Neural cell (in vitro differentiated cells): Measurements from ENCODE around the gene STAC2. TPM values are rescaled to one million over a fixed set of nuclear protein-coding genes. Genes with fewer than 3 reads are reported as not detected.
A peak's percentile ranks its signal among the peaks of the same experiment; 100 is the strongest.

ENCODE experiments used
- H2AFZ ChIP-seq: fragments of 200-600, 300-800 bp; sonication (generic), shearing (Covaris generic); 2 replicates; pipeline ENCODE4 v1.6.0; 2014; ENCODE audit warnings: low read depth, mild to moderate bottlenecking, antibody characterized with exemption, low read length, moderate library complexity
- H3F3A ChIP-seq: fragments of 200-600 bp; shearing (Covaris generic); 2 replicates; pipeline ENCODE4 v1.6.1; 2016; ENCODE audit warnings: mild to moderate bottlenecking, moderate library complexity, mixed read lengths, antibody characterized with exemption, low read length; ENCODE audit not compliant: insufficient read depth, poor library complexity, severe bottlenecking
- H3K27ac ChIP-seq: fragments of 200-600, 300-800 bp; sonication (generic), shearing (Covaris generic); 2 replicates; pipeline ENCODE4 v1.5.1; 2014; ENCODE audit warnings: mild to moderate bottlenecking, low read length, moderate library complexity
- H3K27me3 ChIP-seq: fragments of 300-800, 200-600 bp; sonication (generic), shearing (Covaris generic); 2 replicates; pipeline ENCODE4 v1.6.0; 2014; ENCODE audit warnings: mild to moderate bottlenecking, low read depth, low read length, moderate library complexity; ENCODE audit not compliant: insufficient read depth
- H3K36me3 ChIP-seq: fragments of 300-800, 200-600 bp; sonication (generic), shearing (Covaris generic); 2 replicates; pipeline ENCODE4 v1.5.1; 2014; ENCODE audit warnings: mild to moderate bottlenecking, antibody characterized with exemption, low read length, moderate library complexity; ENCODE audit not compliant: insufficient read depth
- H3K4me2 ChIP-seq: fragments of 300-800, 200-600 bp; sonication (generic), shearing (Covaris generic); 2 replicates; pipeline ENCODE4 v1.6.0; 2014; ENCODE audit warnings: mild to moderate bottlenecking, low read length
- H3K4me3 ChIP-seq: fragments of 300-800, 200-600 bp; sonication (generic), shearing (Covaris generic); 2 replicates; pipeline ENCODE4 v1.5.1; 2014; ENCODE audit warnings: mild to moderate bottlenecking, low read length, moderate library complexity
- H3K79me2 ChIP-seq: fragments of 200-600 bp; shearing (Covaris generic); replicated peaks from 2 replicates; pipeline ENCODE4 v1.6.0; 2014; ENCODE audit warnings: mild to moderate bottlenecking, low read length, moderate library complexity; ENCODE audit not compliant: insufficient read depth
- H3K9ac ChIP-seq: fragments of 300-800, 200-600 bp; sonication (generic), shearing (Covaris generic); 2 replicates; pipeline ENCODE4 v1.6.1; 2016; ENCODE audit warnings: mild to moderate bottlenecking, low read length, mixed read lengths
- H3K9me2 ChIP-seq: fragments of 200-600 bp; shearing (Covaris generic); 2 replicates; pipeline ENCODE4 v1.6.1; 2016; ENCODE audit warnings: mild to moderate bottlenecking, low read length, mixed read lengths; ENCODE audit not compliant: insufficient read depth
- H3K9me3 ChIP-seq: fragments of 200-600, 300-800 bp; sonication (generic), shearing (Covaris generic); 2 replicates; pipeline ENCODE4 v1.6.1; 2016; ENCODE audit warnings: mild to moderate bottlenecking, mixed run types, low read length, moderate library complexity, mixed read lengths
- H4K20me1 ChIP-seq: fragments of 200-600 bp; shearing (Covaris generic); 2 replicates; pipeline ENCODE4 v1.6.1; 2016; ENCODE audit warnings: mild to moderate bottlenecking, mixed run types; ENCODE audit not compliant: insufficient read depth
- EP300 ChIP-seq: fragments of 450-650 bp; conservative IDR thresholded peaks from 2 replicates; pipeline ENCODE4 v1.6.1; 2014; ENCODE audit warnings: antibody characterized with exemption, mild to moderate bottlenecking, moderate library complexity; ENCODE audit not compliant: poor library complexity, severe bottlenecking
- EZH2 ChIP-seq: fragments of 200-600, 300-800 bp; shearing (Covaris generic), sonication (generic); IDR thresholded peaks from 2 replicates; pipeline ENCODE4 v1.6.1; 2014; ENCODE audit warnings: antibody characterized with exemption, low read length, borderline replicate concordance, mild to moderate bottlenecking; ENCODE audit not compliant: insufficient read depth, poor library complexity, severe bottlenecking
- MXI1 ChIP-seq: fragments of 450-650 bp; conservative IDR thresholded peaks from 2 replicates; pipeline ENCODE4 v1.6.1; 2014; ENCODE audit warnings: antibody characterized with exemption, mild to moderate bottlenecking; ENCODE audit not compliant: poor library complexity, severe bottlenecking
- POLR2AphosphoS5 ChIP-seq: IDR thresholded peaks from 2 replicates; pipeline ENCODE4 v1.6.1; 2012
- RAD21 ChIP-seq: fragments of 450-650 bp; conservative IDR thresholded peaks from 2 replicates; pipeline ENCODE4 v1.6.1; 2014; ENCODE audit warnings: antibody characterized with exemption, mild to moderate bottlenecking, moderate library complexity
- SMC3 ChIP-seq: fragments of 450-650 bp; conservative IDR thresholded peaks from 2 replicates; pipeline ENCODE4 v1.6.1; 2014; ENCODE audit warnings: antibody characterized with exemption, mild to moderate bottlenecking, moderate library complexity; ENCODE audit not compliant: poor library complexity
- TAF1 ChIP-seq: IDR thresholded peaks from 2 replicates; pipeline ENCODE4 v1.6.1; 2012; ENCODE audit warnings: low read depth
- polyA plus RNA-seq: library from polyadenylated mRNA; depleted of rRNA; stranded (reverse); fragments of >200 nt; gene quantifications from 2 replicates; pipeline ENCODE4 v1.2.3, GENCODE V29; 2014
- TF ChIP-seq, protein P1 (sequence below): IDR thresholded peaks from 2 replicates; pipeline ENCODE4 v1.6.1; 2012; ENCODE audit warnings: borderline replicate concordance
- TF ChIP-seq, protein P2 (sequence below): fragments of 450-650 bp; IDR thresholded peaks from 2 replicates; pipeline ENCODE4 v1.5.1; 2014; ENCODE audit warnings: antibody characterized with exemption, mild to moderate bottlenecking, moderate library complexity; ENCODE audit not compliant: poor library complexity, severe bottlenecking

Gene STAC2
- polyA plus RNA-seq, 1 donor from 2014 or later: not detected

DNA sequence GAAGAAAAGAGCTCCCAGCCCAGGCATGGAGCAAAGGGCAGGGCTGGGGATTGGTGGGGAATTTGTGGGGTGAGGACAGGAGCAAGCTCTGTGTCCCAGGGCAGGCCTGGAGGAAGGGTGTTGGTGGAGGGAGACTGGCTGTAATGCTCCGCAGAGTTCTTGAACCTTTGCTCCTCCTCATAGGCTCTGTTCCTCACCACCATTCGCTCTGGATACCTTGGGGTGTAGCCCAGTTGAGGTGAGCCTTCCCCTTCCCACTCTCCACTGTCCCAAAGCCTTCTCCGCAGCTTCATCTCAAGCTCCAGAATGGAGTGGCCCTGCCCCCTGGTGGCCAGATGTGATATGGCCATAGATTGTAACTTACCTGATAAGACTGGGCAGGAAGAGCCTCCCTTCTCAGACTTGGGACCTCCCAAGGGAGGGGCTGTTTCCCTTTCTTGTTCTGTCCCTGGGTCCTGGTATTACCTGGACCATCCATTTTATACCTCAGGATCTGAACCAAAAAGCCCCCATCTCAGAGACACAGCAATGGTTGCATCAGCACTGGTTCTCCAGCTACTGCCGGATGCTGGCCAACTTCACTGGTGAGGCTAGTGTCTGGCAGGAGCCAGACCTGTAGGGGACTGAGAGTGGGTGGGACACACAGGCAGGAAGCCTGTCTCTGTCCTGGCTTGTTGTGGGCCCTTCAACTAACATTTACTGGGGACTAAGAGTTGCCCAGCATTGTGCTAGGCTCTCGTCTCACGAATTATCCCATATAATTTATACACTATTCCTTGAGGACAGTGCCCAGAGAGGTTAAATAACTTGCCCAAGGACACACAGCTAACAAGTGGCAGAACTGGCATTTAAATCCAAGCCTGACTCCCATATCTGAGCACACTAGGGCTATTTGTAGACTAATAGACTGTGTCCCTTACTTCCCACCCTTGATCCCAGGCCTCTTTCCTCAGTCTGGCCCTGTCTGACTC is 19.1 kb upstream of the STAC2 start:
- Histone ChIP-seq H3K79me2 (no peaks in the 10 kb centered on the region), H3K4me2 (no peak overlapping the region), H3K9me3 (no peaks in the 10 kb centered on the region), H2AFZ (no peak overlapping the region), H3K27ac (no peak overlapping the region), H4K20me1 (no peaks in the 10 kb centered on the region), H3K9ac (no peak overlapping the region), H3K9me2 (no peaks in the 10 kb centered on the region), H3K4me3 (no peak overlapping the region), H3K27me3 (no peaks in the 10 kb centered on the region), H3F3A (no peaks in the 10 kb centered on the region), H3K36me3 (no peaks in the 10 kb centered on the region)
- TF ChIP-seq, protein P1, sequence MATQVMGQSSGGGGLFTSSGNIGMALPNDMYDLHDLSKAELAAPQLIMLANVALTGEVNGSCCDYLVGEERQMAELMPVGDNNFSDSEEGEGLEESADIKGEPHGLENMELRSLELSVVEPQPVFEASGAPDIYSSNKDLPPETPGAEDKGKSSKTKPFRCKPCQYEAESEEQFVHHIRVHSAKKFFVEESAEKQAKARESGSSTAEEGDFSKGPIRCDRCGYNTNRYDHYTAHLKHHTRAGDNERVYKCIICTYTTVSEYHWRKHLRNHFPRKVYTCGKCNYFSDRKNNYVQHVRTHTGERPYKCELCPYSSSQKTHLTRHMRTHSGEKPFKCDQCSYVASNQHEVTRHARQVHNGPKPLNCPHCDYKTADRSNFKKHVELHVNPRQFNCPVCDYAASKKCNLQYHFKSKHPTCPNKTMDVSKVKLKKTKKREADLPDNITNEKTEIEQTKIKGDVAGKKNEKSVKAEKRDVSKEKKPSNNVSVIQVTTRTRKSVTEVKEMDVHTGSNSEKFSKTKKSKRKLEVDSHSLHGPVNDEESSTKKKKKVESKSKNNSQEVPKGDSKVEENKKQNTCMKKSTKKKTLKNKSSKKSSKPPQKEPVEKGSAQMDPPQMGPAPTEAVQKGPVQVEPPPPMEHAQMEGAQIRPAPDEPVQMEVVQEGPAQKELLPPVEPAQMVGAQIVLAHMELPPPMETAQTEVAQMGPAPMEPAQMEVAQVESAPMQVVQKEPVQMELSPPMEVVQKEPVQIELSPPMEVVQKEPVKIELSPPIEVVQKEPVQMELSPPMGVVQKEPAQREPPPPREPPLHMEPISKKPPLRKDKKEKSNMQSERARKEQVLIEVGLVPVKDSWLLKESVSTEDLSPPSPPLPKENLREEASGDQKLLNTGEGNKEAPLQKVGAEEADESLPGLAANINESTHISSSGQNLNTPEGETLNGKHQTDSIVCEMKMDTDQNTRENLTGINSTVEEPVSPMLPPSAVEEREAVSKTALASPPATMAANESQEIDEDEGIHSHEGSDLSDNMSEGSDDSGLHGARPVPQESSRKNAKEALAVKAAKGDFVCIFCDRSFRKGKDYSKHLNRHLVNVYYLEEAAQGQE: no peak
- no peak for TF ChIP-seq EZH2
- TF ChIP-seq MXI1: no peak
- TF ChIP-seq, protein P2, sequence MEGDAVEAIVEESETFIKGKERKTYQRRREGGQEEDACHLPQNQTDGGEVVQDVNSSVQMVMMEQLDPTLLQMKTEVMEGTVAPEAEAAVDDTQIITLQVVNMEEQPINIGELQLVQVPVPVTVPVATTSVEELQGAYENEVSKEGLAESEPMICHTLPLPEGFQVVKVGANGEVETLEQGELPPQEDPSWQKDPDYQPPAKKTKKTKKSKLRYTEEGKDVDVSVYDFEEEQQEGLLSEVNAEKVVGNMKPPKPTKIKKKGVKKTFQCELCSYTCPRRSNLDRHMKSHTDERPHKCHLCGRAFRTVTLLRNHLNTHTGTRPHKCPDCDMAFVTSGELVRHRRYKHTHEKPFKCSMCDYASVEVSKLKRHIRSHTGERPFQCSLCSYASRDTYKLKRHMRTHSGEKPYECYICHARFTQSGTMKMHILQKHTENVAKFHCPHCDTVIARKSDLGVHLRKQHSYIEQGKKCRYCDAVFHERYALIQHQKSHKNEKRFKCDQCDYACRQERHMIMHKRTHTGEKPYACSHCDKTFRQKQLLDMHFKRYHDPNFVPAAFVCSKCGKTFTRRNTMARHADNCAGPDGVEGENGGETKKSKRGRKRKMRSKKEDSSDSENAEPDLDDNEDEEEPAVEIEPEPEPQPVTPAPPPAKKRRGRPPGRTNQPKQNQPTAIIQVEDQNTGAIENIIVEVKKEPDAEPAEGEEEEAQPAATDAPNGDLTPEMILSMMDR: peak; percentile 92
- TF ChIP-seq TAF1: no peak
- TF ChIP-seq SMC3: peak; percentile 92
- peak; percentile 15 for TF ChIP-seq EP300
- TF ChIP-seq RAD21: peak; percentile 90
- TF ChIP-seq POLR2AphosphoS5: no peak

DNA sequence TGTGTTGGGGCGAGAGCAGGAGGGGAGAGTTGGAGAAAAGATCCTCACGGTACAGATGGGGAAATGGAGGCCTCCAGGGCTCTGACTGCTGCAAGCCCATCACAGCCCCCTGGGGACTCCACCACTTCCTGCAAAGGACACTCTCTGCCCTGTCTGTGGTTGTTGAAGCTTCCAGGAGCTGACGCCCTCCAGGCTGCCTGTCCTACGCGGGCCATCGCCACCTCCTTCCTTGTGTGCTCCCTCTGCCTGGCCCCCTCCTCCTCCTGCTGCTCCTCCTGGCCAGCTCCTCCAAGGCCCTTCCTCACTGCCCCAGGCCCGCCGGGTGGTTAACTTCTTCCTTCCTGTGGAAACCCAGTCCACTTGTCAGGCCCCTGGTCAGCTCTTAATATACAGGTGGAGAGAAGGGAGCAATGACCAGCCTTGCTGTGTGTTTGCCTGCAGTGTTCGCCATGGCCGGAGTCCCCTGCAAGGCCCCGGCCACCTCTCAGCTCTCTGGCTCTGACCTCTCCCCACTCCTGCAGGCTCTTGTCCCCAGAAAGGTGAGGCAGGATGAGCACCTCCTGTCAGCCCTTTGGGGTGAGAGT is 18.4 kb upstream of the STAC2 start:
- Histone ChIP-seq H3K9me3 (no peaks in the 10 kb centered on the region), H3K27ac (no peak overlapping the region)
- no peak for TF ChIP-seq EZH2
- TF ChIP-seq EP300: no peak
- TF ChIP-seq, protein P2: no peak
- no peak for TF ChIP-seq TAF1
- no peak for TF ChIP-seq POLR2AphosphoS5
- TF ChIP-seq SMC3: no peak
- no peak for TF ChIP-seq MXI1
- TF ChIP-seq RAD21: no peak
- TF ChIP-seq, protein P1: no peak

More for the DNA sequence above, 18.4 kb upstream of the STAC2 start:
- Histone ChIP-seq H2AFZ (no peak overlapping the region), H3K27me3 (no peaks in the 10 kb centered on the region), H3K36me3 (no peaks in the 10 kb centered on the region), H3F3A (no peaks in the 10 kb centered on the region), H3K4me3 (no peak overlapping the region), H4K20me1 (no peaks in the 10 kb centered on the region), H3K9me2 (no peaks in the 10 kb centered on the region), H3K9ac (no peak overlapping the region), H3K4me2 (no peak overlapping the region), H3K79me2 (no peaks in the 10 kb centered on the region)
